GM15510 (cell line): ENCODE measurements around the gene DPM1.

ENCODE experiments used
- POLR2A ChIP-seq: IDR thresholded peaks from 3 replicates; pipeline ENCODE4 v1.6.1; 2011; ENCODE audit warnings: borderline replicate concordance; ENCODE audit not compliant: insufficient read length; ENCODE audit errors: extremely low read depth

Gene DPM1

GRCh38 chr20:50958615-50959542 lies 547 bp upstream of the DPM1 start, which contains the start of gene MOCS3:
MOCS3 (plus strand) TSS chr20:50958818; CDS start chr20:50958843, 25 bp downstream.
- no peak for TF ChIP-seq POLR2A

- TF ChIP-seq POLR2A = no peak
Measured at GRCh38 chr20:50957276-50957675, 1.1 kb downstream of the DPM1 start.

- no peak for TF ChIP-seq POLR2A
Measured at GRCh38 chr20:50953821-50954220, 4.5 kb downstream of the DPM1 start.

GRCh38 chr20:50953196-50953595 lies 5.1 kb downstream of the DPM1 start:
- TF ChIP-seq POLR2A = no peak

- no peak for TF ChIP-seq POLR2A
Measured at GRCh38 chr20:50948132-50948785, 10.1 kb downstream of the DPM1 start.

GRCh38 chr20:50943069-50943468 lies 15.3 kb downstream of the DPM1 start:
- no peak for TF ChIP-seq POLR2A

- TF ChIP-seq POLR2A = no peak
Measured at GRCh38 chr20:50933589-50933988, 24.7 kb downstream of the DPM1 start.

GRCh38 chr20:50932691-50933280 lies 25.5 kb downstream of the DPM1 start:
- no peak for TF ChIP-seq POLR2A

- TF ChIP-seq POLR2A = no peak
Measured at GRCh38 chr20:50932016-50932485, 26.3 kb downstream of the DPM1 start.

GRCh38 chr20:50931306-50932015 lies 26.9 kb downstream of the DPM1 start, which contains the start of gene ADNP:
ADNP (minus strand) TSS chr20:50931437; CDS start chr20:50903996, 27,441 bp downstream.
- peak; percentile 80 for TF ChIP-seq POLR2A

- no peak for TF ChIP-seq POLR2A
Measured at GRCh38 chr20:50930976-50931305, 27.4 kb downstream of the DPM1 start.

GRCh38 chr20:50930139-50930975 lies 28.0 kb downstream of the DPM1 start:
- no peak for TF ChIP-seq POLR2A

GRCh38 chr20:50929299-50930138 lies 28.8 kb downstream of the DPM1 start:
- TF ChIP-seq POLR2A = no peak
